ENCODE data around the gene TMF1.

The TMF1 gene

GRCh38 chr3:69081583-69082262, 29.6 kb upstream of the TMF1 start:
- DNase-seq (ENCODE audit: low read depth in 3 of 3): no peak

GRCh38 chr3:69080233-69080920, 28.2 kb upstream of the TMF1 start, which contains the start of gene UBA3:
Gene UBA3, minus strand, starts transcription at chr3:69080365. Its CDS starts 12 bp downstream, at chr3:69080353.
- DNase-seq (ENCODE audit: low read depth in 3 of 3): peak; percentile 85 to 97 (median 86)

- no peak for DNase-seq (ENCODE audit: low read depth in 3 of 3)
Measured at GRCh38 chr3:69079269-69080159, 27.4 kb upstream of the TMF1 start.

- no peak for DNase-seq (ENCODE audit: low read depth in 3 of 3)
Measured at GRCh38 chr3:69072928-69073327, 20.8 kb upstream of the TMF1 start.

- no peak for DNase-seq (ENCODE audit: low read depth in 3 of 3)
Measured at GRCh38 chr3:69066121-69066520, 14.0 kb upstream of the TMF1 start.

- no peak for DNase-seq (ENCODE audit: low read depth in 3 of 3)
Measured at GRCh38 chr3:69065318-69065964, 13.3 kb upstream of the TMF1 start.

GRCh38 chr3:69063636-69064035, 11.5 kb upstream of the TMF1 start:
- DNase-seq (ENCODE audit: low read depth in 3 of 3): no peak

GRCh38 chr3:69059688-69060087, 7.6 kb upstream of the TMF1 start:
- DNase-seq (ENCODE audit: low read depth in 3 of 3): no peak

- DNase-seq (ENCODE audit: low read depth in 3 of 3): no peak
Measured at GRCh38 chr3:69058947-69059224, 6.8 kb upstream of the TMF1 start.

- no peak for DNase-seq (ENCODE audit: low read depth in 3 of 3)
Measured at GRCh38 chr3:69058180-69058946, 6.2 kb upstream of the TMF1 start.

GRCh38 chr3:69052472-69052898, 352 bp upstream of the TMF1 start:
- no peak for DNase-seq (ENCODE audit: low read depth in 3 of 3)

- DNase-seq (ENCODE audit: low read depth in 3 of 3): no peak
Measured at GRCh38 chr3:69048990-69049389, 3.1 kb downstream of the TMF1 start.

GRCh38 chr3:69044608-69045007, 7.5 kb downstream of the TMF1 start:
- no peak for DNase-seq (ENCODE audit: low read depth in 3 of 3)

GRCh38 chr3:69033470-69033869, 18.7 kb downstream of the TMF1 start:
- no peak for DNase-seq (ENCODE audit: low read depth in 3 of 3)

GRCh38 chr3:69032737-69033136, 19.4 kb downstream of the TMF1 start:
- no peak for DNase-seq (ENCODE audit: low read depth in 3 of 3)

GRCh38 chr3:69032142-69032541, 20.0 kb downstream of the TMF1 start:
- DNase-seq (ENCODE audit: low read depth in 3 of 3): no peak

GRCh38 chr3:69031635-69032034, 20.5 kb downstream of the TMF1 start:
- no peak for DNase-seq (ENCODE audit: low read depth in 3 of 3)

- DNase-seq (ENCODE audit: low read depth in 3 of 3): no peak
Measured at GRCh38 chr3:69020857-69021256, 31.3 kb downstream of the TMF1 start.

GRCh38 chr3:69020424-69020823, 31.7 kb downstream of the TMF1 start:
- DNase-seq (ENCODE audit: low read depth in 3 of 3): no peak

GRCh38 chr3:69016901-69017300, 35.2 kb downstream of the TMF1 start:
- no peak for DNase-seq (ENCODE audit: low read depth in 3 of 3)

- DNase-seq (ENCODE audit: low read depth in 3 of 3): no peak
Measured at GRCh38 chr3:69016102-69016501, 36.0 kb downstream of the TMF1 start.
